Dedifferentiated amniotic fluid mesenchymal stem cell (primary cell): ENCODE results near the gene SYT15.

Source experiments
- DNase-seq: peaks from one replicate; pipeline ENCODE4 v3.0.0-alpha.2; 2016; ENCODE audit errors: extremely low spot score

SYT15 gene

GRCh38 chr10:46544989-46545791 lies 33.7 kb upstream of the SYT15 start:
- no peak for DNase-seq

GRCh38 chr10:46545861-46546590 lies 32.9 kb upstream of the SYT15 start:
- no peak for DNase-seq

GRCh38 chr10:46546591-46547540 lies 32.1 kb upstream of the SYT15 start:
- no peak for DNase-seq

- DNase-seq = no peak
Observed at GRCh38 chr10:46547541-46548497, 31.1 kb upstream of the SYT15 start.

- DNase-seq = no peak
Observed at GRCh38 chr10:46548498-46549090, 30.3 kb upstream of the SYT15 start.

- DNase-seq = no peak
Observed at GRCh38 chr10:46549171-46550075, 29.5 kb upstream of the SYT15 start.

GRCh38 chr10:46550076-46550790 lies 28.7 kb upstream of the SYT15 start:
- no peak for DNase-seq

GRCh38 chr10:46550795-46551700 lies 27.9 kb upstream of the SYT15 start:
- no peak for DNase-seq

GRCh38 chr10:46551701-46552525 lies 27.0 kb upstream of the SYT15 start:
- no peak for DNase-seq

- no peak for DNase-seq
Observed at GRCh38 chr10:46552526-46553237, 26.2 kb upstream of the SYT15 start.

GRCh38 chr10:46553238-46554049 lies 25.5 kb upstream of the SYT15 start:
- no peak for DNase-seq

- DNase-seq = no peak
Observed at GRCh38 chr10:46554166-46554781, 24.7 kb upstream of the SYT15 start.

- DNase-seq = no peak
Observed at GRCh38 chr10:46555366-46555712, 23.6 kb upstream of the SYT15 start.

- DNase-seq = no peak
Observed at GRCh38 chr10:46555713-46556514, 23.0 kb upstream of the SYT15 start.
